Stimulated activated CD8-positive, alpha-beta memory T cell treated with anti-CD3 and anti-CD28 coated beads, Interleukin-15, amount 100 ng/mL, for 4 hours (primary cell): Measurements from ENCODE around the gene PDCD10.
A peak's percentile ranks its signal among the peaks of the same experiment; 100 is the strongest.

Experiments
- DNase-seq, 2 donors: peaks; one replicate each; pipeline ENCODE4 v3.0.0-alpha.2; 2020; ENCODE audit warnings: low read depth in 2 of 2

PDCD10 gene

DNA sequence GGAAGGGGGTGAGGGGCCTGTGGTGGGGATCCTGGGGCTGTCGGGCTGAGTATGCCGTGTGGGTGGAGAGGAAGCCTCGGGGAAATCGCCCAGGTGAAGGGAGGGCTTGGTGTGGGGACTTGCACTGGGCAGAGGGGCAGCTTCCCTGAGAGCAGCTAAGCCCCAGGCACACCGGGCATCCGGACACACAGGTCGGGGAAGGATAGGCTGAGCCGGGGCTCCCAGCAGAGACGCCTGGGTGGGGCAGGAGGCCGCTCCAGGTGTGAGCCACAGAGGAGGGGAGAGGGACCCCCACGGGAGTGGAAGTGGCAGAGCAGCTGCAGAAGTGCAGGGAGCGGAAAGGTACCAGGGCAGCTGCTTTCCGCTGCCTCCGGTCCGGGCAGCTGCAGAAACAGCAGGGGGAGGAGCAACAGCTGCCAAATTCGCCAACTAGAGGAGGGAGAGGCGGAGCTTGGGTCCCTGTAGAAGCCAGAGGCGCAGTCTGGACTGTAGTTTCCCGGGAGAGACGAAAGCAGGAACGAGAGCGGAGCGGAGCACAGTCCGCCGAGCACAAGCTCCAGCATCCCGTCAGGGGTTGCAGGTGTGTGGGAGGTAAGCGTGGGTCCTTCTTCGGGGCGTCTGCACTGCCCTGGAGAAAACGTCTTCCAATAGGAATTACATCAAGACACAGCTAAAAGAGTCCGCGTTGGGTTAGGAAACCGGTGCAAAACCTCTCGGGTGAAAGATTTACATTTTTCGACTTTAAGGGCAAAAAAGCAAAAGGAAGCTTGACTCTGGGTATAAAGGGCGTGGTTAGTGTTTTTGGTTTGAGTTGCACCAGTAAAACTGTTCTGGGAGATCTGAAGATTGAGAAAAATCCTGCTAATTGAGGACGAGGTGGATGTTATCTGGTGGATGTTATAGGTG is 794 bp upstream of the PDCD10 start, which contains the start of gene SERPINI1:
Gene SERPINI1, plus strand, starts transcription at position 489 of the 906 bp plus-strand sequence. CDS start 53,408 bp downstream, outside the sequence.
- peak; percentile 56 for DNase-seq

DNA sequence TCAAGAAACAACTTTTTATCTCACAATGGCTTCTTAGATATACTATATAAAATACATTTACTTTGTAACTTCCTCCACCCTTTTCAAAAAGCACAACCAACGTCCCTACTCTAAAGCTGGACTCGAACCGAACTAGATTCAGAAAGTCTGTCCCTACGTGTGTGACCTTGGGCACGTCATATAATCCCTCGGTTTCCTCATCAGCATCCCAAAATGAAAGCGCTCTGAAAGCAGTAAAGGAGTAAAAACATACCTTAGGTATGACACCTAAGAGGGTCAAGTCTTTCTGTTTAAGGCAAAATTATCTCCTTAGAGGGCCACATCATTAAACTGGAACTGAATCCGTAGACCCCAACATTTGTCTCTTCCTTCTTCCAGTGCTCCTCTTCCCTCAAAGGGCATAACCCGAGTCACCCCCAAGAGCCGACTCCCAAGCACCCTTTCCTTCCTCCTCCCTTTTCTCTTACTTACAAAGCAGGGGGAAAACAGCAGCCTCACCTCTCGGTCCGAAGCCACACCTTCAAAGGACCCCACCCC is 663 bp downstream of the PDCD10 start:
- DNase-seq, result no peak

DNA sequence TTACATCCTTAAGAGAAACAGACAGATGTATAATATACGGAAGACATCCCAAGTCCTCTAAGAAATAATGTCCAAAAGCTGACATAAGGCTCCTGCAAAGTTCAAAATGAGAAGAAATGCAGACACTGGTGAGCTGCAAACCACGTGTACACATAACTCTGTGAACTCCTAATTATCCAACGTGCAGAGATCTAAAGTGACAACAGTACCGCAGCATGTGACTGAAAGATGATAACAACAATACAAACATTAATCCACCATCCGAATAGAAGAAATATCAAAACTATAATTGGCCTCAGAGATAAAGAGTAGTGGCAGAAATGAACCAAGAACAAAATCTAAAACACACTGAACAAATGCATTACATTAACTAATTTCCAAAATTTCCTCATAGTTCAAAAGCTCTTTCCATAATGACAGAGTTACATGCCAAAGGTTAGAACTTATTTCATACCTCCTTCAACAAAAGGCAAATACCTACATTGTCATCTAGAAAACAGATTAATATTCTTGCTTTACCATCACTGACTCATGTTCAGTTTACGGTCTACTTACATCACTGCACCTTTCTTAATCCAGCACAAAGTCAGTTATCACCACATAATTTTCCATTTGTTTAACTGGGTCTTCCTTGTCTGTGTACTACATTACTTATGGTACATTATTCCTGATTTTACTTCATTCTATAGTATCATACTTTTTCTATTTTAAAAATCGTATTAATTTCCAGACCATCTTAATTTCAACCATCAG is 2.2 kb downstream of the PDCD10 start:
- DNase-seq, result no peak

DNA sequence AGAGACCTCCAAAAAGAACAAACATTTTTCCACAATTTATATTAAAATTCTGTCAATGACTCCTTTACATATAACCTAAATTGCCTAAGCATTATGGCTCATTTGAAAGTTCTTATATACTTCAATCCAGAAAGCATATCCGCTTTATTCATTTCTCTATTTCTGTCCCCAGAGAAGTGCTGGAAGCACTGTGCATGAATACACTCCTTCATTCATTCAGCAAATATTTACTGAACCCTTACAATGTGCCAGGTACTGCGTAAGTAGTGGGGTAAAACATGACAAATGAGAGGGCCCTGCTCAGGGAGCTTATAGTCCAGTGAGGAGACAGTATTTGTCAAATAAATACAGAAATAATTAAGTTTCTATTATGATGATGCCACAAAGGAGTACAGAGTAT is 3.3 kb downstream of the PDCD10 start:
- DNase-seq, result no peak

DNA sequence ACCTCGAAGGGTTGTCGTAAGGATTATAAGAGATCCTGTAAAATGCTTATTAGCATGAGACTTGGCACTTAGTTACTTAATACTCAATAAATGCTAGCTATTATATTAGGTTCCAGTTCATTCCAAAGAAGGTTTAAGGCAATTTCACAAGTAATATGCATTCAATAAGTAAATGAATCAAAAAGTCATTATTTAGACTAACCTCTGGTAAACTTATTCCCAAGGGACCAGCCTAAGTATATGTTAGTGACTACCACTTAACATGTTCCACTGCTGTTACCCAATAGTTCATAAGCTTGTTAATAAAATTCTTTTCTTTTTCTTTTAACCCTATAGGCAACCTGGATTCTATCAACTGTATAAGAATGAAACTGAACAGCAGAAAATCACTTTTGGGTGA is 5.1 kb downstream of the PDCD10 start:
- no peak for DNase-seq

DNA sequence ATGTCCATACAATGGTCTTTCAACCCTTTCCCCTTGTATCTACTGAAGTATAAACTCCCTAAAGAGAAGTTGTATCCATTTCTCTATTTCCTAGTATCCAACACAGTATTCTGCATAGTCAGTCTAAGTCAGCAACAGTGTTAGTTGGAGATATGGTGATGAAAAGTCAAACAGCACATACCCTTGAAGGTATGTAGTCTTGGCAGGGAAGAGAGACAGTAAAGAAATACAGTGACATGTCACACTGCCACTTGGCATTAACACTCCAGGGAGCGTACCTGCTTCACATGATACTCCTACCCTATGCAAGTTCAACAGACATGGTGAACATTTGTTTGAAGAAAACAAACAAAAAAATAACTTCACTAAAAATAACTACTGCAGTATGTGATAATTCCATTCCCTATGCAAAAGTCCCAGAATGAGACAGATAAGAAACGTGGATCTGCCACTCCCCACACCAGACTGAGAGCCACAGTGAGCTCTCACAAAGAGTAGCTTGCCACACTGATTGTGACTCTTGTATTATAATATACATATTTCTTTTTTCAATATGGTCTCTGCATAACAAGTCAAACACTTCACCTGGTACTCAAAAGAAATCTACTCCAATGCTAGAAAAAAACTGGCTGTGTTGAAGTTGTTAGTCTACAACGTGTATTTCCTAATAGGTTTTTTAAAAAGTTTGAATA is 5.9 kb downstream of the PDCD10 start:
- no peak for DNase-seq

DNA sequence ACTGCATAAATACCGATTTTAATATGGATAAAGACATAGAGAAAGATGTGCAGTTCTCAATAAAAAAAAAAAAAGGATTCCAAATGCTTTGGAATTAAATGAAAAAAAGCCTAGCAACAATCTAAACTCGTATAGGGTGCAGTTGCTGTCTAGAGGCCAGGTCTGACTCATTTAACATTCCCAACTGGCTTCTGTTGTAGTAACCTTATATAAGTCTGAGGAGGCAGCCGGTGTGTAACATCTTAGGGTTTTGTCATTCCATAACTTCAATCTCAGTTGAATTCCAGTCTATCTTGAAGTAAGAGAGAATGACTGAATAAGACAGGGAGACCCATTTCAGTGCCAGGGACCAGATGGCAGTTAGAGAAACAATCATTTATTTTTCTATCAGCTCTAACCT is 6.5 kb downstream of the PDCD10 start:
- no peak for DNase-seq

DNA sequence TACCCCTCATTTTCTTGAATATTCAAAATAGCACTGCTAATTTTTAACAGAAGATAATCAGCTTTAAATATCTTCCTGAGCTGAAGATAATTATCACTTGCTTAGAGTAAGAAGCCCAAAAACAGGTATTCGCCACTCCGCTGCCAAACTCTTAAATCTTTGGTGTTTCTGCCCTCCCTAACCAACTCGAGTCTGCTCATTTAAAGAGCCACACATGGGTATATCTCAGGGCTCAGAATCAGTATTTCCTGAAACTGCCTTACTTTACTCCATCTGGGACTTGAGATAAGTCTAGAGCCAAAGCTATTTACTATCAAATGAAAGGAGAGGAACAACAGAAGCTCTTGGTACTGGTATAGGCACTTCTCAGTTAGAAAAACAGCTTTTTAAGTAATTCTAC is 10.8 kb downstream of the PDCD10 start:
- no peak for DNase-seq

DNA sequence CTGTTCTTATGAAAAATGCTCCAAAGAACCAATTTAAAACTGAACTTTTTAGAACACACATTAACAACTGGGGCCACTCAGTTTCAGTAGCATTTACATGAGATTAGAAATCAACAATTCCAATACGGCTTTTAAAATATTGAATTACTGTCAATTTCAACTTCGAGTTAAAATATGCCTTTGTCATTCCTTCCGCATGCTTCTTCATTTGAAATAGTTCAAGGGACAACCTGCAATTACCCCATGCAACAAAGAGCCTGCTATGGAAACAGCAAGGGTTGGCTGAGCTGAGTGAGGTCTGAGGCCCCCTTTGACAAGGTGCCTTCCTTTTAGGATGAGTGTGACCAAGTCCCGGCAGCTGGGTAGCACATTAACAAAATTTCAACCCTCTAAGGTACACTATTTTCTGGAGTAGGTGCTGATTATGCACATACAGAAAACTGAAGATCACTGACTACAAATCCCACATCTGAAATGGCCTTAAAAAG is 11.6 kb downstream of the PDCD10 start:
- DNase-seq, result no peak

DNA sequence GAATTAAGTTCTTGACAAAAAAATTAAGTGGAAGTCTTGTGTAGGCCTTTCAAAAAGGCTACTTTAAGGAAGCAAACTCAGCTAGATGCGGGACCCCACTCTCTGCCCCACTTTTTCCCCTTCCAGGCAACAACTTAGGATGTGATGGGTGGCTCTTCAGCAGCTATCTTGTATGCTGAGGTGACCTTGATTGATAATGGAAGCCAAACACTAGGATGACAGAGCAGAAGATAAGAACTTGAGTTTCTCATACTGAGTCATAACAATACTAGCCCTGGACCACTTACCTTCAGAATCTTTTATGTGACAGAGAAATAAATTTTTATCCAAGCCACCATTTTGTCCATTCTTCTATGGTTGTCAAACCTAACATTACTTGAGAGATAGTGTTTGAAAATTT is 16.1 kb downstream of the PDCD10 start:
- DNase-seq, result no peak

DNA sequence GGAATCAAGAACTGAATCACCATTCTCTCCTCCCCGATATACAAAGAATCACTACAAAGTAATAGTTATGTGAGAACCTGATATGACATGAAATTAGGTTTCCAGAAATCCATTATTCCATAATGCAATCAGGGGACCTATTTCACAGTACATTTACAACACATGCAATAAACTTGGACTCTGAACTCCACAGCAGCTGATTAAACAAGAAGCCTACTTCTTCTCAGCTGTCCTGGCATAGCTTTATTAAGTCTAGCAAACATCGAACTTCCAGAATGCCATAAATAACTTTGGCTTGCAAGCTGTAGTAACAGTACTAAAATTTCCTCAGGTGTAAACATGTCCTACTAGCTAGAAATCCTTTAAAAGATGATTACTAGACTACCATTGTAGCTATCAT is 17.8 kb downstream of the PDCD10 start:
- DNase-seq, result no peak

DNA sequence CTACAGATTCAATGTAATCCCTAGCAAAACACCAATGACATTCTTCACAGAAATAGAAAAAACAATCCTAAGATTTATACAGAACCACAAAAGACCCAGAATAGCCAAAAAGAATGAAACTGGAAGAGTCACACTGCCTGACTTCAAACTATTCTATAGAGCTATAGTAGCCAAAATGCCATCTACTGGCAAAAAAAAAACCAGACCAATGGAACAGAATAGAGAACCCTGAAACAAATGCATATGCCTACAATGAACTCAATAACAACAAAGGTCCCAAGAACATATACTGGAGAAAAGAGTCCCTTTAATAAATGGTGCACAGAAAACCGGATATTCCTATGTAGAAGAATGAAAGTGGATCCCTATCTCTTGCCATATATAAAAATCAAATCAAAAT is 19.8 kb downstream of the PDCD10 start:
- DNase-seq, result no peak

DNA sequence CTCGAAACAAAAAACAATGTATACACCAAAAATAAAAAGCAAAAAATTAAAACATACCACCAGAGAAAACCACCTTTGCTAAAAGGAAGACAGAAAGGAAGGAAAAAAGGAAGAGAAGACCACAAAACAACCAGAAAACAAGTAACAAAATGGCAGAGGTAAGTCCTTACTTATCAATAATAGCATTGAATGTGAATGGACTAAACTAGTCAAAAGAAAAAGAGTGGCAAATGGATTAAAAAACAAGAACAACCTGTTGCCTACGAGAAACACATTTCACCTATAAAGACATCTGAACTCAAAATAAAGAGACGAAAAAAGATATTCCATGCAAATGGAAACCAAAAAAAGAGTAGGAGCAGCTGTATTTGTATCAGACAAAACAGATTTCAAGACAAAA is 22.2 kb downstream of the PDCD10 start:
- DNase-seq, result no peak

DNA sequence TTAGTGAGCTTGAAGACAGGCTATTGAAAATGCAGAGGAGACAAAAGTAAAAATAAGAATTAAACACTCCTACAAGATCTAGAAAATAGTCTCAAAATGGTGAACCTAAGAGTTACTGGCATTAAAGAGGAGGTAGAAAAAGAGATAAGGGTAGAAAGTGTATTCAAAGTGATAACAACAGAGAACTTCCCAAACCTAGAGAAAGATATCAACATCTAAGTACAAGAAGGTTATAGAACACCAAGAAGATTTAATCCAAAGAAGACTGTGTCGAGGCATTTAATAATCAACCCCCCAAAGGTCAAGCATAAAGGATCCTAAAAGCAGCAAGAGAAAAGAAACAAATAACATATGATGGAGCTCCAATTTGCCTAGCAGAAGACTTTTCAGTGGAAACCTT is 23.3 kb downstream of the PDCD10 start:
- DNase-seq, result no peak

DNA sequence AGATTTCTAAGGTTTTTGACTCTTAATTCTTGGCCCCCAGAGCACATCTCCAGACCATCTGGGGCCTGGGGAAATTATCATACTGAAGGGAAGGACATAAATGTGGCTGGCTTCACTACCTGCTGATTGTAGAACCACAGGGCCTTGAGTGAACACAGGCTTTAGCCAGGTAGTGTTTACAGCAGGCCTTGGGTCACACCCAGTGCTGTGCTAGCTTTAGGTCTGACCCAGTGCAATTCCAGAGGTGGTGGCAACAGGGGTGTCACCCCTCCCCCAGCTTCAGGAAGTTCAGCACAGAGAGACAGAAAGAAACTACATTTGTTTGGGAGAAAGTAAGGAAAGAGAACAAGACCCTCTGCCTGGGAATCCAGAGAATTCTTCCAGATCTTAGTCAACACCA is 24.1 kb downstream of the PDCD10 start:
- DNase-seq, result no peak

DNA sequence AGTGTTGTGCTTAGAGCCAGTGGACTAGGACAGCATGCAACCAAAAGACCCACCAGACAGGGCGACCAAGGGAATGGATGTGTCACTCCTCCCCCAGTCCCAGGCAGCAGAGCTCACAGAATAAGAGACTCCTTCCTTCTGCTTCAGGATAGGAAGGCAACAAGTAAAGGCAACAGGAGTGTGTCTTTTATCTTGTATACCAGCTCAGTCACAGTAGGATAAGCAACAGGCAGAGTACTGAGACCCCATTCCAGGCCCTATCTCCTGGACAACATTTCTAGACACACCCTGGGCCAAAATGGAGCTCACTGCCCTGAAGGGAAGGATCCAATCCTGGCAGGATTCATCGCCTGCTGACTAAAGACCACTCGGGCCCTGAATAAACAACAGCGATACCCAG is 25.0 kb downstream of the PDCD10 start:
- DNase-seq, result no peak

DNA sequence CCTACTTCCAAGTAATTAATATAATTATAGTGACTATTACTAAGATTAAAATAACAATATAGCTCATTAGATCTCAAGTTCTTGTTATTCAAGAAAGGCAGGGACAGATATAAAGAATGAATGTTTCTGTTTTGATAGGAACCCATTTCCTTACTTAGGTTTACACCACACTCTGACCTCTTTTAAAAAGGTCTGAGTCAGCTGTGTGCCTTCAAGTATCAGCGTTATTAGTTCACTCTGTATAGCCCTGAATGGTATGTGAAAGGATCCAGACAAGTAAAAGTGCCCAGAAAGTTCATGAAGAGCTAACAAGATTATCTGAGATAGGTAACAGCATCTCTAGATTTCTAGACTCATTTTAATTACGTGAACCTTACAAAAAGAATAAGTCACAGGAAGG is 28.9 kb downstream of the PDCD10 start:
- no peak for DNase-seq

DNA sequence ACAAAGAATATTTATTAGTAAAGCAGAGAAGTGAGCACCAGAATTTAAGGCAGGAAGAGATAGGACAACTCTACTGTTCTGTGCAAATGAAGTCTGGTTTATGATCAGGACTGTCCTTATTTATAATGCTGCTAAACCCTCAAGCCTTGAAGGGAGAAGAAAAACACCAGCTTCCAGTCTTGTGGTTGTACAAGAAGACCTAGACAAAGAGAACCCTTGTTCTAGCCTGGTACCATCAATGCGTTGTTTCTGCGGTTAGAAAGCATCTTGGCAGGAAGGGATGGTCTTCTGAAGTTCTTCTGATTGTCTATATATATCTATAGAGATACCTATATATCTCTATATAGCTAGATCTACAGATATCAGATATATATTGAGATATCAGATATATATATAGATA is 33.8 kb downstream of the PDCD10 start:
- no peak for DNase-seq

DNA sequence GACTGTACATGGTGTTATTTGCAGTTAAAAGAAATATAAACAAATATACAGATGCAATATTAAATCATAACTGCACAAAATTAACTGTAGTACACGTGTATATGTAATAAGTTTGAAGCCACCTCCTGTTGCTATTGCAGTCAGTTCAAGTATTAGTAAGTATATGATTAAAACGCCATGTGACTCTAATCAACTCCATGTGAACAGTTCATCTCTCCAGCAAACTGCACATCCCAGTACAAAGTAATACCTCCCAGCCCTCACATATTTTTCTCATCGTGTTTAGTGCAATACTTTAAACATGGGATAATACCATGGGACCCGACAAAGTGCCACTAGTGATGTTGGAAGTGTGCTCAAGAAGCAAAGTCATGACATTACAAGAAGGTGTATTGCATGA is 34.6 kb downstream of the PDCD10 start:
- DNase-seq, result no peak

DNA sequence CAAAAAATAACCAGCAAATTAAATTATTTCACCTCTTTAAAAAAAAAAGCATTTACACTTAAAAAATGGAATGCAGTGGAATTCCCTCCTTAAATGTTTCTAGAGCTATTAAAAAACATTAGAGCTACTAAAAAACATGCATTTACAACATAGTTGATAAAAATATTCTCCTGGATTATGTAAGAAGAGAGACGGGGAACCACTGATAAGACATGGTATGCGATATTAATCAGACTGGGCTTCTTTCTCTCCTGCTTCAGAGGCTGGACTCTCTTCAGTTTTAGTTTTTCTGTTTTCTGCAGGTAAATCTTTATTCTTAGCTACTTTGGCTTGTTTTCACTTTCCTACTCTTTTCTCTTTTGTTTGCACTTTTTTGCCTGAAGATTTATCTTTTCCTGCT is 40.6 kb downstream of the PDCD10 start:
- DNase-seq, result no peak

DNA sequence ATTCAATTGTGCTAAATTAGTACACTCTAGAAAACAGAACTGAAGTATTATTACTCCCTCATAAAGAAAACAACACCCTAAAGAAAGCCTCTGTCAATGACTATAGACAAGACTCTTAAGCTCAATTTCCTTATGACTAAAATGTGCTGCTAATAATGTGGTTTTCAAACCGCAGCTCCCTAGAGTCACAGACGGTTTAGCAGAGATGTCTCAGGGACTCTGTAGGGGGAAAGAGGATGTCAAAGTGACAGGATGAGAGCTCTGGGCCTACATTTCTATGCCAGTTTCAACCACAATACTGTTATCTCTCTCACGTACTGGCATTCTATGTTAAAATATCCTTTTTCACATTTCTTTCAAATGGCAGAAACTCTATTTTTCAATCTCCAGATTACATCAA is 43.3 kb downstream of the PDCD10 start:
- DNase-seq, result no peak

DNA sequence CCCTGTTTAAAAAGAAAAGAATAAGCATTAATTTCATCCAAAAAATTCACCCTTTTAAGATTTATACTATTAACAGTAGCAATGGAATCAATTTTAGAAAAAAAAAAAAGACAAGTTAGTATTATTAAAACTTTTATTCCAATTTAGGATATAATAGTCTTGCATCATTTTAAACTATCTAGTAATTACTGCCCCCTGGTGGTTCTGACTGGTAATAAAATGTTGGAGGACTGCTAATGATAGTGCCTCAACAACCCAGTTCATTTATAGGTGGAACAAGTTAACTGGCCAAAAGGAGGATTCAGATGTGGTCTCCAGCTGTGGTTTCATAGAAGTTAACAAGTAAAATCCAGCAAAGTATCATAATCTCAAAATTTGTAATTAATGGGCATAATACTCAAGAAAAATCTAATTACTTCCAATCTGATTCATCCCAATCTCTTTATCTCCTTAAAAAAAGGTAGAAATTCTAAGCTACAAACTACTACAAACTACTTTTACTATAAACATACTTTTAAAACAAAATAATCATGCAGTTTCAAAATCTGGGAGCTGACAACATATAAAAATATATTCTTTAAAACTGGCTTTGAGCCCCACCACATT is 50.2 kb downstream of the PDCD10 start:
- peak in 1 of 2 donors; percentile 5 for DNase-seq
